Activated CD4-positive, alpha-beta memory T cell treated with anti-CD3 and anti-CD28 coated beads for 36 hours (primary cell): Measurements from ENCODE around the gene SGTB. TPM values are rescaled to one million over a fixed set of nuclear protein-coding genes. Genes with fewer than 3 reads are reported as not detected.

ENCODE experiments used
- total RNA-seq, 2 experiments: library from RNA; stranded (reverse); gene quantifications; one replicate each; pipeline ENCODE4 v1.2.3, GENCODE V29; 2021

Gene SGTB
- total RNA-seq, 2 experiments from 2014 or later, result 16.5 to 16.7 TPM

Other genes starting within 250 kb of the SGTB start
- gene ADAMTS6, start 240.2 kb downstream of the SGTB start, total RNA-seq, result under 1 TPM; 0.44 to 0.45 TPM
- 10 to 100 TPM; 79.7 to 87.5 TPM for gene CENPK, start 158.9 kb downstream of the SGTB start, total RNA-seq
- 10 to 100 TPM; 38.0 to 42.2 TPM for gene PPWD1, start 158.8 kb downstream of the SGTB start, total RNA-seq
- gene TRIM23, start 97.8 kb downstream of the SGTB start, total RNA-seq, result 1 to 10 TPM; 5.3 to 5.6 TPM
- 1 to 10 TPM; 2.6 to 3.1 TPM for gene SHLD3, start 97.1 kb downstream of the SGTB start, total RNA-seq
- gene TRAPPC13, start 97.1 kb downstream of the SGTB start, total RNA-seq, result 10 to 100 TPM; 22.4 to 23.2 TPM
- 10 to 100 TPM; 22.7 to 23.7 TPM for gene NLN, start 96 bp upstream of the SGTB start, total RNA-seq
- 10 to 100 TPM; 42.6 to 47.0 TPM for gene ERBIN, start 204.5 kb upstream of the SGTB start, total RNA-seq